Measurements from ENCODE around the gene LMNA.
A peak's percentile ranks its signal among the peaks of the same experiment; 100 is the strongest.
"Not testable (repeated sequence)": the region's sequence is repeated elsewhere in the genome, so short reads cannot be mapped to it uniquely, and the experiment has no call there.

Gene LMNA

GRCh38 chr1:156122086-156122485 lies 7.6 kb downstream of the LMNA start:
- no peak for DNase-seq (ENCODE audit: low read depth)

- DNase-seq (ENCODE audit: low read depth), result peak; percentile 86
Measured at GRCh38 chr1:156122519-156123355, 8.2 kb downstream of the LMNA start.

GRCh38 chr1:156123356-156124196 lies 9.1 kb downstream of the LMNA start:
- peak; percentile 94 for DNase-seq (ENCODE audit: low read depth)

GRCh38 chr1:156124557-156125483 lies 10.3 kb downstream of the LMNA start:
- peak; percentile 56 for DNase-seq (ENCODE audit: low read depth)

- DNase-seq (ENCODE audit: low read depth), result not testable (repeated sequence)
Measured at GRCh38 chr1:156125544-156125943, 11.0 kb downstream of the LMNA start.

GRCh38 chr1:156126043-156126629 lies 11.6 kb downstream of the LMNA start:
- peak; percentile 97 for DNase-seq (ENCODE audit: low read depth)

- peak; percentile 88 for DNase-seq (ENCODE audit: low read depth)
Measured at GRCh38 chr1:156126630-156127534, 12.4 kb downstream of the LMNA start.

GRCh38 chr1:156128308-156128653 lies 13.8 kb downstream of the LMNA start:
- DNase-seq (ENCODE audit: low read depth), result no peak

- DNase-seq (ENCODE audit: low read depth), result peak; percentile 85
Measured at GRCh38 chr1:156128654-156129597, 14.4 kb downstream of the LMNA start.

- peak; percentile 94 for DNase-seq (ENCODE audit: low read depth)
Measured at GRCh38 chr1:156129687-156130577, 15.4 kb downstream of the LMNA start.

GRCh38 chr1:156130578-156130942 lies 16.0 kb downstream of the LMNA start:
- no peak for DNase-seq (ENCODE audit: low read depth)

- no peak for DNase-seq (ENCODE audit: low read depth)
Measured at GRCh38 chr1:156134716-156135435, 20.4 kb downstream of the LMNA start.

- DNase-seq (ENCODE audit: low read depth), result no peak
Measured at GRCh38 chr1:156135930-156136871, 21.7 kb downstream of the LMNA start.

GRCh38 chr1:156136970-156137483 lies 22.5 kb downstream of the LMNA start:
- no peak for DNase-seq (ENCODE audit: low read depth)

GRCh38 chr1:156138458-156138867 lies 24.0 kb downstream of the LMNA start:
- no peak for DNase-seq (ENCODE audit: low read depth)

Data from stromal cell of bone marrow (primary cell).